ENCODE measurements around the gene DNAJC27. TPM values are rescaled to one million over a fixed set of nuclear protein-coding genes. Genes with fewer than 3 reads are reported as not detected.

The DNAJC27 gene
- total and polyA plus RNA-seq, 8 donors = 1.8 to 4.7 (median 3.2) TPM

DNA sequence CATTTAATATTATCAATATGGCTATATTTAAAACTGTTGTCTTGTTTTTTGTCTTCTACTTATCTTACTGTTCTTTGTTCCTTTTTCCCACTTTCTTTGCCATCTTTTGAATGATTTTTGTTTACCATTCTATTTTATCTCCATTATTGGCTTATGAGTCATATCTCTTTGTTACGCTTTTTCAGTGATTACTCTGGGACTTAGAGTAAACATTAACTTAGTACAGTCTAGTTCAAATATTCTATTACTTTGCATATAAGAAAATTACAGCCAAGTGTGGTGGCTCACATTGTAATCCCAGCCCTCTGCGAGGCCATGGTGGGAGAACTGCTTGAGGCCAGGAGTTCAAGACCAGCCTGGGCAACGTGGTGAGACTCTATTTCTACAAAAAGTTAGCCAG lies 77.8 kb downstream of the DNAJC27 start:
- 42 to 53% methylated on average over 3 of the region's 3 CpGs for WGBS, 2 donors
- FAIRE-seq = no peak
- ATAC-seq = peak; percentile 46 to 75 (median 58)

More for the DNA sequence above, 77.8 kb downstream of the DNAJC27 start:
- no peak for DNase-seq
- Histone ChIP-seq H3K9me3 (no peaks in the 10 kb centered on the region), H3K36me3 (no peaks in the 10 kb centered on the region), H3K4me3 (no peak overlapping the region), H3K27ac (no peak overlapping the region), H3K4me1 (no peaks in the 10 kb centered on the region), H3K27me3 (no peaks in the 10 kb centered on the region)
- TF ChIP-seq, protein P1, sequence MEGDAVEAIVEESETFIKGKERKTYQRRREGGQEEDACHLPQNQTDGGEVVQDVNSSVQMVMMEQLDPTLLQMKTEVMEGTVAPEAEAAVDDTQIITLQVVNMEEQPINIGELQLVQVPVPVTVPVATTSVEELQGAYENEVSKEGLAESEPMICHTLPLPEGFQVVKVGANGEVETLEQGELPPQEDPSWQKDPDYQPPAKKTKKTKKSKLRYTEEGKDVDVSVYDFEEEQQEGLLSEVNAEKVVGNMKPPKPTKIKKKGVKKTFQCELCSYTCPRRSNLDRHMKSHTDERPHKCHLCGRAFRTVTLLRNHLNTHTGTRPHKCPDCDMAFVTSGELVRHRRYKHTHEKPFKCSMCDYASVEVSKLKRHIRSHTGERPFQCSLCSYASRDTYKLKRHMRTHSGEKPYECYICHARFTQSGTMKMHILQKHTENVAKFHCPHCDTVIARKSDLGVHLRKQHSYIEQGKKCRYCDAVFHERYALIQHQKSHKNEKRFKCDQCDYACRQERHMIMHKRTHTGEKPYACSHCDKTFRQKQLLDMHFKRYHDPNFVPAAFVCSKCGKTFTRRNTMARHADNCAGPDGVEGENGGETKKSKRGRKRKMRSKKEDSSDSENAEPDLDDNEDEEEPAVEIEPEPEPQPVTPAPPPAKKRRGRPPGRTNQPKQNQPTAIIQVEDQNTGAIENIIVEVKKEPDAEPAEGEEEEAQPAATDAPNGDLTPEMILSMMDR (IDR thresholded peaks at IDR 0.05) = no peak
- intact Hi-C loops (cut with DNase I) = no loop called here

Other genes with a start within 250 kb of the DNAJC27 start
- gene PTRHD1, start 178.6 kb downstream of the DNAJC27 start, total RNA-seq = 10 to 100 TPM in 5 of 6 donors, 1 to 10 TPM in 1; 8.2 to 15.5 (median 11.9) TPM
- 10 to 100 TPM in 1 of 2 donors, 1 to 10 TPM in 1; 9.8 to 16.0 TPM for gene PTRHD1, start 178.6 kb downstream of the DNAJC27 start, polyA plus RNA-seq
- gene CENPO, start 178.5 kb downstream of the DNAJC27 start, total RNA-seq = 1 to 10 TPM in 5 of 6 donors, under 1 TPM in 1; 0.69 to 2.8 (median 2.2) TPM
- 1 to 10 TPM; 1.4 to 1.7 TPM for gene CENPO, start 178.5 kb downstream of the DNAJC27 start, polyA plus RNA-seq
- gene ADCY3, start 51.7 kb downstream of the DNAJC27 start, total RNA-seq = 10 to 100 TPM in 3 of 6 donors, 1 to 10 TPM in 3; 4.7 to 19.0 (median 10.2) TPM
- gene ADCY3, start 51.7 kb downstream of the DNAJC27 start, polyA plus RNA-seq = 10 to 100 TPM in 1 of 2 donors, 1 to 10 TPM in 1; 9.1 to 29.4 TPM
- gene EFR3B, start 70.1 kb upstream of the DNAJC27 start, total RNA-seq = under 1 TPM; 0.23 to 0.89 (median 0.42) TPM
- 1 to 10 TPM in 1 of 2 donors, under 1 TPM in 1; 0.46 to 1.0 TPM for gene EFR3B, start 70.1 kb upstream of the DNAJC27 start, polyA plus RNA-seq
- 10 to 100 TPM in 1 of 6 donors, 1 to 10 TPM in 5; 2.4 to 13.5 (median 5.7) TPM for gene POMC, start 196.6 kb upstream of the DNAJC27 start, total RNA-seq
- 10 to 100 TPM in 1 of 2 donors, 1 to 10 TPM in 1; 8.2 to 12.0 TPM for gene POMC, start 196.6 kb upstream of the DNAJC27 start, polyA plus RNA-seq

Data from pancreas (tissue), 10 donors.